Measurements from ENCODE around the gene UACA. TPM values are rescaled to one million over a fixed set of nuclear protein-coding genes. Genes with fewer than 3 reads are reported as not detected.

Gene UACA
- total and polyA plus RNA-seq, 2 of the 8 experiments (the other 6 are each of a cell fraction or from before 2014, with no cell fraction given), result 28.6 to 38.9 TPM

GRCh38 chr15:70625438-70625837 lies 137.9 kb downstream of the UACA start (continued):
- TF ChIP-seq CHD7 (IDR thresholded peaks at IDR 0.05; ENCODE audit: insufficient replicate concordance, low read length), result no peak
- TF ChIP-seq HDAC6 (IDR thresholded peaks at IDR 0.05; ENCODE audit: low read depth, low read length), result no peak
- TF ChIP-seq NRF1 (IDR thresholded peaks at IDR 0.05; ENCODE audit: low read depth, low read length), result no peak
